Esophagus squamous epithelium (tissue), 4 donors: ENCODE measurements around the gene GPR142.

Source experiments
- POLR2A ChIP-seq, 4 donors: fragments of 450-650 bp; IDR thresholded peaks; one replicate each; pipeline ENCODE4 v1.6.1; 2017; ENCODE audit warnings: antibody characterized with exemption in 4 of 4, mild to moderate bottlenecking in 4 of 4, moderate library complexity in 3 of 4
- TF ChIP-seq, protein P1 (sequence below), 6 experiments: fragments of 450-650 bp in 4 of 6; fragments of 200-600 bp in 2 of 6; sonication (generic) in 2 of 6; IDR thresholded peaks; one replicate each; pipeline ENCODE4 v1.5.1; 2016 to 2019; ENCODE audit warnings: antibody characterized with exemption in 6 of 6, mild to moderate bottlenecking in 4 of 6, moderate library complexity in 4 of 6

DNA sequence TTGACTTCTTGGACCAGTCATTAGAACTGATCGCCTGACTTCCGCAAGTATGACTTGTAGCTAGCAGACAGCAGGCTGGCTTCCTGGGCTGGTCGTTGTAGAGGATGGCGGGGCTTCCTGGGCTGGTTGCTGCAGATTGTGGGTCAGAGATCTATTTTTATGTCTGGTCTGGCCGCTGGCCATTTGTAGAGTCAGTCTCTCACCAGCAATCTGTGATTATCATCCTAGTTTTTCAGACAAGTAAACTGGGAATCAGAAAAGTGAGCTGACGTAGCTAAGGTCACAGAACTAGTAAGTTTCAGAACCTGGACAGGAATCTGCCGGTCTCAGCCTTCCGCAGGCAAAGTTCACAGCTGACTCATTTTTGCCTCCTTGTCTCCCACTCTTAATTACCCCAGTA, 19.1 kb downstream of the GPR142 start:
- TF ChIP-seq, protein P1, sequence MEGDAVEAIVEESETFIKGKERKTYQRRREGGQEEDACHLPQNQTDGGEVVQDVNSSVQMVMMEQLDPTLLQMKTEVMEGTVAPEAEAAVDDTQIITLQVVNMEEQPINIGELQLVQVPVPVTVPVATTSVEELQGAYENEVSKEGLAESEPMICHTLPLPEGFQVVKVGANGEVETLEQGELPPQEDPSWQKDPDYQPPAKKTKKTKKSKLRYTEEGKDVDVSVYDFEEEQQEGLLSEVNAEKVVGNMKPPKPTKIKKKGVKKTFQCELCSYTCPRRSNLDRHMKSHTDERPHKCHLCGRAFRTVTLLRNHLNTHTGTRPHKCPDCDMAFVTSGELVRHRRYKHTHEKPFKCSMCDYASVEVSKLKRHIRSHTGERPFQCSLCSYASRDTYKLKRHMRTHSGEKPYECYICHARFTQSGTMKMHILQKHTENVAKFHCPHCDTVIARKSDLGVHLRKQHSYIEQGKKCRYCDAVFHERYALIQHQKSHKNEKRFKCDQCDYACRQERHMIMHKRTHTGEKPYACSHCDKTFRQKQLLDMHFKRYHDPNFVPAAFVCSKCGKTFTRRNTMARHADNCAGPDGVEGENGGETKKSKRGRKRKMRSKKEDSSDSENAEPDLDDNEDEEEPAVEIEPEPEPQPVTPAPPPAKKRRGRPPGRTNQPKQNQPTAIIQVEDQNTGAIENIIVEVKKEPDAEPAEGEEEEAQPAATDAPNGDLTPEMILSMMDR (IDR thresholded peaks at IDR 0.05), result no peak
- no peak for TF ChIP-seq POLR2A (IDR thresholded peaks at IDR 0.05)
